ENCODE results near the gene NDUFB2.

GRCh38 chr7:140719721-140720120, 23.2 kb downstream of the NDUFB2 start:
- no peak for TF ChIP-seq BHLHE40 (IDR thresholded peaks at IDR 0.05; ENCODE audit: borderline replicate concordance)
- no peak for TF ChIP-seq SP1 (IDR thresholded peaks at IDR 0.05)
- TF ChIP-seq CTBP1 (IDR thresholded peaks at IDR 0.05; ENCODE audit: borderline replicate concordance), result no peak
- no peak for TF ChIP-seq NFRKB (IDR thresholded peaks at IDR 0.05)
- TF ChIP-seq ELF4 (IDR thresholded peaks at IDR 0.05), result no peak
